DMS114 treated with DMSO at 0.1 percent for 48 hours (cell line): ENCODE data around the gene SPON1.
"Not testable (repeated sequence)": the region's sequence is repeated elsewhere in the genome, so short reads cannot be mapped to it uniquely, and the experiment has no call there.

Experiments
- DNase-seq: peaks from one replicate; lab custom pipeline; 2025; ENCODE audit not compliant: unreplicated experiment; lab: John Stamatoyannopoulos, UW

SPON1 gene

DNA sequence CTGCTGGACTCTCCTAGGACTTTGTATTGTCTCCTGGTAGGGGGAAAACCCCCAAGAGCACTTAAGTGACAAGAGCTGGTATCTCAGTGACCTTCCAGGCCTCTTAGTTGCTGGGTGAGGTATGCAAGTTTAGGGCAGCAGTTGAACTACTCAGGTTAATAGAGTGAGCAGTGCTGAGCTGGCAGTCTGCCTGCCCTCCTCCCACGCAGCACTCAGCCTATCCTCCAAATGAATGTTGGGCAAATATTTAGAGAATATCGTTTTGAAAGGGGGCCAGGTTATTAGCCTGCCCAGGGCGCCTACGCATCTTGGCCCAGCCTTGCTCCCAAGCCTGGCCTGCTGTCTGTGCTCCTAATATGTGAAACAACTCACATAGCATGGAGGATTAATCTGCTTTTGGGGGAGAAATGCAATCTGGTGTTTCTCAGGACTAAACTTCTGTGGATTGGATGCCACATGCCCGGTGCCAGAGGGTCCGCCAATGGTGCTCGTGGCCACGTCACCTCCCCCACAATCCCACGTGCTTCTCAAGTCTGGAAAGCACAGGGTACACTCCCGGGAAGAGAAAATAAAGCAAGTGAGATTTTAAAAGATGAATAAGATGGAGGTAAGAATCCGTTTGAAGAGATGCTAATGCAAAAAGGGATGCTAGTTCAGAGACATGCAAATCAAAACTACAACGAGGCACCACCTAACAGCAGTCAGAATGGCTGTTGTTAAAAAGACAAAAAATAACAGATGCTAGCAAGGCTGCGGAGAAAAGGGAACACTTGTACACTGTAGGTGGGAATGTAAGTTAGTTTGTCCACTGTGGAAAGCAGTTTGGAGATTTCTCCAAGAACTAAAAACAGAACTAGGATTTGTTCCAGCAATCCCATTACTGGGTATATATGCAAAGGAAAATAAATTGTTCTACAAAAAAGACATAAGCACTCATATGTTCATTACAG lies 67.7 kb downstream of the SPON1 start:
- no peak for DNase-seq

DNA sequence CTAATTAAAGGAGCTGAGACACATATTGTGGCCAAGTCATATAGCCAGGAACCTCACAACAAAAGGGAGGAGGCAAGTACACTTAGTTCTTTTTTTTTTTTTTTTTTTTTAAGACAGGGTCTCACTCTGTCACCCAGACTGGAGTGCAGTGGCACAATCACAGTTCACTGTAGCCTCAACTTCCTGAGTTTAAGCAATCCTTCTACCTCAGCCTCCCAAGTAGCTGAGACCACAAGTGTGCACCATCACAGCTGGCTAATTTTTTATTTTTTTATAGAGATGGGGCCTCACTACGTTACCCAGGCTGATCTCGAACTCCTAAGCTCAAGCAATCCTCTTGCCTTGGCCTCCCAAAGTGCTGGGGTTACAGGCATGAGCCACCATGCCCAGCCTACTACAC lies 73.0 kb downstream of the SPON1 start:
- DNase-seq = not testable (repeated sequence)

DNA sequence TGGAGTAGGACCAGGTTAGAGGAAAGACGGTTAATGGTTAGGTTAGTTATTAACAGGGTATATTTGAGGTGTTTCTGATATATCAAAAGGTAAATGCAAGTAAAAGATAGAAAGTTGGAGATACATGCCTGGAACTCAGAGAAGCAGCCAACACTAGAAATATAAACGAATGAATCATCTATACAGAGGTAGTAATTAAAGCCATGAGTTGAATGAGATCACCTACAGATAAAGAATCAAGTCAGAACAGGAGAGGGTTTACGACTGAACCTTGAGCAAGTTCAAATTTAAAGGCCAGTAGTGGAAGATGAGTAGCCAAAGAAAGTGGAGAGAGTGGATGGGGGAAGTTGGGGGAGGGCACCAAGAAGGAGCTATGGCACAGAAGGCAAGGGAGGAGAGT lies 73.9 kb downstream of the SPON1 start:
- no peak for DNase-seq

DNA sequence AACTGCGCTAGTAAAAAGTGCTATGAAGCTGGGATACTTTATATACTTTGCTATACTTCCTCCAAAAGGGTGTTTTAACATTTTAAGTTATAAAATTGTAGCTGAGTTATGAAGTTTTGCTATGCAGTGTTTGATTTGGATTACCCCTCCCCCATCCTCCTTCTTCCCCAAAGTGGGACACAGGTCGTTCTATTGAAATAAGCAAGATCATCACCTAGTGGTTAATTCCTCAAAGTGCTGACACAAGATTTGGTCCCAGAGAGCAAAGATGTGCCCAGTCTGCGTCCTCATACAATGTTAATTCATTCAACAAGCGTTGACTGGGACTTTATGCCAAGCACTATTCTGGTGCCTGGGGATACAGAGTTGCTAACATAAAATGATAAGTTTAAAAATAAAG lies 78.5 kb downstream of the SPON1 start:
- no peak for DNase-seq

DNA sequence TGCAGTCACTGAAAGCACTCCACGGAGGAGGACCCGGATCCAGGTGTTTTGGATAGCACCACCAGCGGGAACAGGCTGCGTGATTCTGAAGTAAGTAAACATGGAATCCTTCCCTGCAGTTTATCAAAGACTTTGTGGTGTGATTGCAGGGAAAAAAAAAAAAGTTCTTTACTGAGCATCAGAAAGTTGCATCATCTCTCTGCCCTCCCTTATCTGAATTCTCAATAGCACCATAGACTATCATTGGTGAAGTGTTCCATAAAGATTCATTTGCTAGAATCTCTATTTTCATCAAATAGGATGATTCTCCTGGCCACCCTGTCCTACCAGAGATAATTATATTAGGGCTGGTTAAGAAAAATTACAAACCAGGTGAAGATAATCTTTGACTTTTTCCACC lies 79.0 kb downstream of the SPON1 start:
- no peak for DNase-seq

DNA sequence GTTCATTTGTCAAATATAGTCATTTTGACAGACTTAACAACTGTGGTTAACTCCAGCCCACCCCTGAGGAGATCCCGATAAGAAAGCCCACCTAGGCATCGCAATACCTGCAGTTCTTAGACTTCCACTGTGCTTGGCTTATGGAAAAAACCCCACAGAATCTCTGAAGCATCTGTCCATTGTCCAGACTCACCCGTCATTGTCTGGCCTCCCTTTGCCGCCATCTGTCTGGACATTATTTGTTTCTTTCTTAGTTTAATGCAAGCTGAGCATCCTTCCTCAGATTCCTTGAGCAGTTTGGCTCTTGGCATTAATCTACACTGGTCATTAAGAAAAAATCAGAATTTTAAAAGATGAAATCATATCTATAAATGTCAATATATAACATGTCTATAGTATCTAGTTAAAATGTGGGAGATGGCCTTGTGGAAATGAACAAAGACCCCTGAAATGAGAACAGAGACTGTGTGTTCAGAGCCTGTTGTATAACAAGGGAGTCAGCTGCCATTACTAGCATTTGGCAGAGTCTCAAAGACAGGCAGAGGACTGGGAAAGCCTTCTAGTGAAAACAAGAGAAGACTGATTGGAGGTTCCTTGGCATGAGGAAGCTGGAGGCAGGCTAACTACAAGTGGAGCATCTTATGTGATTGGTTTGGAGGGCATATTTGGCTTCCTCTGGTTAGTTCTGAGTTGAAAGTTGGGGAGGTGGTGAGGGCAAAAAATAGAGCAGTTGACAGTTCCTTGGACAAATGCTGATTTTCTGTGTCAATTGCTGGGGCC lies 80.4 kb downstream of the SPON1 start:
- no peak for DNase-seq

DNA sequence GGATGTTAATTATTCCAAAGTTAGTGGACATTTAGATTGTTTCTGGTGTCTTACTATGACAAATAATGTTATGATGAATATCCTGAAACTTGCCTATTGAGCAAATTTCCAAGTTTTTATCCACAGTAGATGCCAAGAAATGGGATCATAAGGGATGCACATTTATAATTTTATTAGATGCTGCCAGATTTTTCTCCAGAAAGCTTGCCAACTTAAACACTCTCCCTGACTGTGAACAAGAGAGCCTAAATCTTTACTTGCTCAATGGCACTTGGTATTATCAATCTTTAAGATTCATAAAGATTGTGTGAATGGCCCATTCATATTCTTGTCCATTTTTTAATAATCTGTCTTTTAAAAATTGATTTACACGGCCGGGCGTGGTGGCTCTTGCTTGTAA lies 82.4 kb downstream of the SPON1 start:
- no peak for DNase-seq

DNA sequence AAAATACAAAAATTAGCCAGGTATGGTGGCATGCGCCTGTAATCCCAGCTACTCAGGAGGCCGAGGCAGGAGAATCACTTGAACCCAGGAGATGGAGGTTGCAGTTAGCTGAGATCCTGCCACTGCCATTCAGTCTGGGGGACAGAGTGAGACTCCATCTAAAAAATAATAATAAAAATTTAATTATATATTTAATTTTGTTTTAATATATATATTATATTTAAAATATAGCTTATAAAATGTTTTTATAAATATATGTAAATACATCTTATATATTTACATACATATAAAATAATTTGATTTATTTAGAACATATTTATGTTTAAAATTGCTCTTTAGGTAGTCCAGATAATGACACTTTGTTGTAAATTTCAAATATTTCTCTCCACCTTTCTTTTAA lies 82.9 kb downstream of the SPON1 start:
- DNase-seq = no peak

DNA sequence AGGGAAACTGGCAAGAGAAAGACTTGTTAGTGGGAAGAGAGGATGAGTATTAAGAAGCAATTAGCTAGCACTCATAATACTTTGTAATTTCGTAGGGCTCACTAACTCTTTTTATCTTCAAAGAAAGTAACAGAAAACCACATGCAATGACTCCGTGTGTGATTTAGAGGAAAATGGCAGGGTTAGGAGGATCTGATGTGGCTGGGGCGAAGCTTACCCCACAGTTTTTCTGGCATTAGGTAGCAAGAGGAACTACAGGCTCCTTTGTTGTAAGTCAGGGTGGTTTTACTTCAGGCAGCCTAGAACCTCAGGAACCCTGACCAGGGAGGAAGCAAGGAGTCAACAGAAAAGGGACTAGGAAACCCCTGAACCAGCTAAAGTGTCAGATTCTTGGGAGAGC lies 89.7 kb downstream of the SPON1 start:
- DNase-seq = no peak

DNA sequence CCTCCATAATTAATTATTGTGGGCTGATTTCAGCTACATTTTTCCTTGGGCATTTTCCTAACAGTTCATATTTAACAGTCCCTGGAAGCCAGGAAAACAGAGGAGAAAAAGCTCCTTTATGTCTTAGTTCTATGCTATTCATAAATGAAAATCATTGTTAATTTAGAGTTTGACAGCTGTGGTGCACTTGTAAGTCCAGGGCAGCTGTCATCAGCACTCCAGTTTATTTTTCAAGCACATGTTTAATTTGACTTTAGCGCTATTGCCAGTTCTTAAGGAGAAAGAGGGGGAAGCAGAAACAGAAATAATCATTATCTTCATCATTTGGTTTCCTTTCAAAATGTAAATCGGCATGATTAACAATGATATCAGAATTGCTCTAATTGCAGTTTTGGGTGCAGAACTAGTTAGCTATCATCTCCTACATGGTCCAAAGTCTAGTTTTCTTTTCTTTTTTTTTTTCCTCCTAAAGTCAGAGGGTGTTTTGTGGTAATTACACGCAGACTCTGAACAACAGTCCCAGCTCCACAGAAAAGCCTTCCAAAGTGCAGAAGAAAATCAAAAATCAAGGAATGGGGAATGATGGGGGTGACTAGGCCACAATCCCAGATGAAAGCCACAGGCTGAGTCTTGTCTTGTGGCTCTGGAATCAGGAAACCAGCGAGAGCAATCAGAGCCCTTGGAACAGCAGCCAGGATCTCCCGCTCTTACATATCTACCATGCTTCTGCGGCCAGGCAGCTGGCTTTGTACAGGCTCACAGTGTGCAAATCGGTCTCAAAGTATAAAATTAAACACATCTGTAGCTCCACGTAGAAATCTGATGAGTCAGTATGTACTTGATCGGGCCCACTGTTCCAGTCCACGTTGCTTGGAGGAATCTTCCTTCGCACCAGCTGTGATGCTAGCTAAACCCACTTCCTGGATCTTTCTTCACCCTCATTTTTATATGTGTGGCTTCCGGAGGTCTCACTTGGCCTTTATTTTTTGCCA lies 91.9 kb downstream of the SPON1 start:
- no peak for DNase-seq

DNA sequence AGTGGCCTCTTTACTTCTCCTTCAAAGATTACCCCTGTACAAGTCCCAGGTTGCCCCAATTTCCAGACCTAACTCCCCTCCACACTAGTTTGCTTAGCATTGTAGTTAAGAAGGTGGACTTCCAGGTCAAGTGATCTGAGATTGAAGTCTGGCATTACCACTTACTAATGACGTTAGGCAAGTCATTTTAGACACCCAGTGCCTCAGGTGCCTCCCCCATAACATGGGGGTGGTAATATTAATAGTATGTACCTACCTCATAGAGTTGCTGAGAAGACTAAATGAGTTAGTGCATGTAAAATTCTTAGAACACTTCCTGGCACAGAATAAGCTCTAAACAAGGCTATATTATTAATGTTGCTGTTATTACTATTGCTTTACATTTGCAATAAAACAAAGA lies 93.4 kb downstream of the SPON1 start:
- DNase-seq = no peak

DNA sequence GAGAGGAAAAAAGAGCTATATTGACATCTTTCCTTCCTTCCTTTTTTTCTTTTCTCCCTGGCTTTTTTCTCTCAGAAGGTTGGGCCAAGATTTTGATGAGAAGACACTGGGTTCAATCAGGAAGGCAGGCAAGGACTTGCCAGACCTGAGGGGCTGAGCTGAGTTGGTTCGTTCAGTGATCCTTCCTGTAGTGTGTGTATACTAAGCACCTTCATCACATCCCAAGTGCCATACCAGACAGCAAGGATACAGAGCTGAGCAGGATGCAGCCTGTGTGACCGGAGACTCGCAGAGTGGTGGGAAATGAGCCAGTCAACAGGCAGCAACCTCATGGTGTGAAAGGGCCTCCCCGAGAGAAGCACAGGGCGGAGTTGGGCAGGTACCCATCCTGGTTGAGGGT lies 95.5 kb downstream of the SPON1 start:
- DNase-seq = no peak

DNA sequence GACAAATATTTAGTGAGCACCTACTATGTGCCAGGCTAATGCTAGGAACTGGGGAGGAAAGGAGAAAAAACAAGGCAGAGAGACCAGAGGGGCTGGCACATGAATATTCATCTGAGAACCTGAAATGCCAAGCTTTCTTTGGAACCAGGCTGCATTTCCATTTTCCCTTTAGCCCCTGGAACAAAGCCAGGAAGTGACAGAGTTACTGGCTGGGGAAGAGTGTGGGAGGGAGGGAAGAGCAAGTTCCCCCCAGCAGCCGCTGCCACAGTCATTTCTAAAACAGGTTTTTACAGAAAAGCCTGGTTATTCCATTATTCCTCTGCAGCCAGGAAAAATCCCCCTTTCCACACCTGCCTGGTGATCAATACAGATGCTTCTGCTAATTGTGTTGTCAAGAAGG lies 97.0 kb downstream of the SPON1 start:
- DNase-seq = no peak

DNA sequence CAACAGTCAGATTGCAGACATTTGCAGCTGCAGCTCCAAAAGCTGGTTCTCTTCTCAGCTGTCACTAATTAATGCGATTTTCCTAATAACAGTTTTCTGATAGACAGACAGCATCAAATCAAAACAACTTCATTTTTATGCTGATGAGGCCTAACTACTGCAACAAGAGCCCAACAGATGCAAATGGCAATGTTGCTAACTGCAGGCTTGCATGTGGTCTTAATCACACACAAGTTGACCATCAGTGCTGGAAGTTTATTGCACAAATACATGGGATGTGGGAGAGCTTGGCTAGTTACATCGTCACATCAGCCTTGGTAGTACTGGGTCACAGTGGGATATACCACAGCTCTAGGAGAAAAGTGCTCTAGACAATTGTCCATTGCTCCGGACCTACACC lies 99.2 kb downstream of the SPON1 start:
- DNase-seq = no peak

DNA sequence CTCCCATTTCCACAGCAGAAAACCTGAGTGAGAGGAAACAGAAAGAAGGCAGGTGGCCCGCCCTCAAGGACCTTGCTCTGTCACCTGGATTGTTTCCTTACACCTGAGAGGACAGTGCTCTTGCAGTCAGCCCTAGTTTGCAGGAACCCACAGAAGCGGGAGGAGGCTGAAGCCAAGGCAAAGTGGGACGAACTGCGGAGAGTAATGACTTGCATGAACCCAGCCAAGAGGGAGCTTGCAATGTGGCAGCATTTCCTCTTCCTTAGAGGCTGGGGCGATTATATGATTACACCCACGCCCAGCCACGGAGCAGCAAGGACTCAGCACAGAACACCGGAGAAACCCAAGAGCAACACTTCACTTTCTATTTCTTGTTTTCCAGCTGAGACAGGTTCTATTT lies 102.6 kb downstream of the SPON1 start:
- DNase-seq = no peak

DNA sequence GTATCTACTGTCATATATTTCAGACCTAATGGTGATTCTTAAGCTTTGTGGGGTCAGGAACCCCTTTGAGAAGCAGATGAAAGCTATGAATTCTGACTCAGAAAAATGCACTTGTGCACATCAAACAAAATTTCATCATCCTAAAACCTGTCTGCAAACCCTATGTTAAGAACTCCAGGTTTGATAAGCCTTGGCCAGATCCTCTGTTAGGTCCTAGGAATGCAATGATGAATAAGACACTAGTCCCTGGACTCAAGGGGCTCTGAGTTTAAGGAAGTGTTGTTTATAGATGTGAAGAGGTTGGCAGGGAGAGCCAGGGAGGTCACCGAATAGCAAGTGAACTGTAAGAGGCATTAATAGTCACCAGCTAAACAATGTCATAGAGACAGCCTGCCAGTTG lies 103.2 kb downstream of the SPON1 start:
- DNase-seq = no peak

DNA sequence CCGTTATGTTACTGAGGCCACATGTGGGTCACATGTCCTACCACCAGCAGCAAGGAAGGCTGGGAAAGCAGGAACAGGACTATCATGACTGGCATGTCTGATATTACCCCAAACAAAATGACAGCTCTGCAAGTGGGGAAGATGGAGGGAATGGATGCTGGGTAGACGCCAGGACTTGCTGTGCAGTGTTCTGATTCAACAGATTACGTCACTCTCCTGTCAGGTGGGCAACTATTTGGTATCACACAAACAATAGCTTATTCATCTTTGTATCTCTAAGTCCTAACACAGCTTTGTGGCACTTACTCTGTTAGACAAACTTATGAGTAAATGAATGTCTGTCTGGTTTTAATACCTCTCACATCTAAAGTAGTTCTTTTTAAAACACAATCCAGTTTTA lies 105.2 kb downstream of the SPON1 start:
- DNase-seq = no peak

DNA sequence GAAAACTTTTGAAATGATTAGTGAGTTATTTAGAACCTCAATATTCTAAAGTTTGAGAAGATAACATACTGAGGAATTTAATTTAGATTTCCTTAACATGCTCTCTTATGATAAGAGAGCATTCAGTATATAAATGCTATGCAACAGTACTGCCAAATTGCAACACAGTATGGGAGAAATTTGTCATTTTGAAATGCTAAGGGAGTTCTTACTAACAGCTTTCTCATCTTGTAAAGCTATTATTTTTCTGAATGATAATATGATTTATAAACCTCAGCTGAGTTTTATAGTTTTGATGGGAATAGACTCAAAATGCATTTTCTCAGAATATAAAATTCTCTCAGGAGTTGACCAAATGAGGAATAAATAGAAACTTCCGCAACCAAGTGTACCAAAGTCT lies 108.4 kb downstream of the SPON1 start:
- no peak for DNase-seq

DNA sequence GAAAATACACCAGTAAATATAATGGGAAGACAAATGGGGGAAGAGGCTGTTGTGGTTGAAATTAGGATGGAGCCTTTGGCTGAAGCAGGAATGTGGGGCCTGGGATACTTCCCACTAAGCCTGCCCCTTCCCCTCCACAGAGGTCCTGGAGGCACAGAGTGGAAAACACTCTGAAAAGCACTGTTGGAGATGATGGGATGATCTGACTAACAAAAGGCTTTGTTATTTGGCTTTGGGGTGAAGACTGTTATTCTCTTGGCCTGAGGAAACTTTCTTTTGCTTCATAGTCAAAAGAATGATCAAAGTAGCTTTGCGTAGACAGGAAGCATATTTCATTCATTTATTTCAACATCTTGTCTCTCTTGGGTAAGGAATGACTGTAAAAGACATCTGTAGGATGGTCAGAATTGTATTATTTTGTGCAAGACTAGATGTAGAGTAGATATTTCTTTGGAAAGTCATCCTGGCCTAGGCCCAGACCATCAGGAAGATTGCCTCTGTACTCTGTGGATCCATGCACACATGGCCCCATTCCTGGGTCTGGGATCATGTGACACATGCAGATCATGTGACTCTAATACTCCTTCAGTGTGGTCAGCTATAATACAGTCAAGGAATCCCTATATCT lies 111.4 kb downstream of the SPON1 start:
- DNase-seq = no peak
